ENCODE data around the gene COL27A1. TPM values are rescaled to one million over a fixed set of nuclear protein-coding genes. Genes with fewer than 3 reads are reported as not detected.

COL27A1 gene
- polyA plus RNA-seq, 1 of the 3 experiments (the other 2 are of a cell fraction) = 8.7 TPM

DNA sequence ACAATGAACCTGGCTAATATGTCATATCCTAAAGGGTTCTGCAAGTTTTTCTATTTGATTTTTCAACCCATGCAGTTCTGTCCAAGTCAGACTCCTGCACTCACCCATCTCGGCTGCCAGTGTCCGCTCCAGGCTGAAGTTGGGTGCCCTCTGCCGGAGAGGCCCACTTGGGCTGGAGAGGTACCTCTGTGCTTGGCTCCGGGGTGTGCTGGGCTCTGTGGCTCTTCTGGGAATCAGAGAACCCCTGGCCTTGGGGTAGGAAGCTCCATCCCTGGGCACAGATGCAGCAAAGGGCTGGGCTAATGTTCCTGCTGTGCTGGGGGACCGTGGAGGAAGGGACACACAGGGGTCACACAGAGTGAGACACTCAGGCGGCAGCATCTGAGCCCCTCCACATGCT is 200.5 kb downstream of the COL27A1 start:
- Histone ChIP-seq H3K36me3 (replicated peaks in 1 of 2; ENCODE audit: control insufficient read depth in 1 of 2, insufficient read depth in 2 of 2, low read length in 1 of 2) (no peaks in the 10 kb centered on the region), H2AFZ (ENCODE audit: low read depth) (no peak overlapping the region), H3K4me2 (no peak overlapping the region), H3K4me3 (ENCODE audit: low read depth in 2 of 2, low read length in 1 of 2) (no peak overlapping the region), H3K9ac (no peak overlapping the region), H3K27me3 (ENCODE audit: insufficient read depth) (no peaks in the 10 kb centered on the region), H3K9me3 (no peaks in the 10 kb centered on the region), H4K20me1 (ENCODE audit: insufficient read depth) (no peaks in the 10 kb centered on the region), H3K9me2 (no peaks in the 10 kb centered on the region), H3K27ac (ENCODE audit: low read depth in 2 of 2, low read length in 1 of 2) (no peak overlapping the region), H3K79me2 (ENCODE audit: insufficient read depth) (no peaks in the 10 kb centered on the region), H3K4me1 (ENCODE audit: control insufficient read depth in 1 of 2, insufficient read depth in 2 of 2, low read depth in 1 of 2, low read length in 1 of 2) (no peaks in the 10 kb centered on the region), H3F3A (replicated peaks; ENCODE audit: insufficient read depth) (peaks cover 4% of the 10 kb centered on the region)
- TF ChIP-seq TEAD4 (IDR thresholded peaks at IDR 0.05; ENCODE audit: borderline replicate concordance, insufficient read depth) = no peak
- TF ChIP-seq ELF1 (IDR thresholded peaks at IDR 0.05) = no peak
- TF ChIP-seq NFIC (IDR thresholded peaks at IDR 0.05; ENCODE audit: borderline replicate concordance) = no peak
- TF ChIP-seq, protein P1, sequence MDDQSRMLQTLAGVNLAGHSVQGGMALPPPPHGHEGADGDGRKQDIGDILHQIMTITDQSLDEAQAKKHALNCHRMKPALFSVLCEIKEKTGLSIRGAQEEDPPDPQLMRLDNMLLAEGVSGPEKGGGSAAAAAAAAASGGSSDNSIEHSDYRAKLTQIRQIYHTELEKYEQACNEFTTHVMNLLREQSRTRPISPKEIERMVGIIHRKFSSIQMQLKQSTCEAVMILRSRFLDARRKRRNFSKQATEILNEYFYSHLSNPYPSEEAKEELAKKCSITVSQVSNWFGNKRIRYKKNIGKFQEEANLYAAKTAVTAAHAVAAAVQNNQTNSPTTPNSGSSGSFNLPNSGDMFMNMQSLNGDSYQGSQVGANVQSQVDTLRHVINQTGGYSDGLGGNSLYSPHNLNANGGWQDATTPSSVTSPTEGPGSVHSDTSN (IDR thresholded peaks at IDR 0.05) = no peak
- TF ChIP-seq NRF1 (IDR thresholded peaks at IDR 0.05; ENCODE audit: low read depth, low read length) = no peak
- TF ChIP-seq, protein P2, sequence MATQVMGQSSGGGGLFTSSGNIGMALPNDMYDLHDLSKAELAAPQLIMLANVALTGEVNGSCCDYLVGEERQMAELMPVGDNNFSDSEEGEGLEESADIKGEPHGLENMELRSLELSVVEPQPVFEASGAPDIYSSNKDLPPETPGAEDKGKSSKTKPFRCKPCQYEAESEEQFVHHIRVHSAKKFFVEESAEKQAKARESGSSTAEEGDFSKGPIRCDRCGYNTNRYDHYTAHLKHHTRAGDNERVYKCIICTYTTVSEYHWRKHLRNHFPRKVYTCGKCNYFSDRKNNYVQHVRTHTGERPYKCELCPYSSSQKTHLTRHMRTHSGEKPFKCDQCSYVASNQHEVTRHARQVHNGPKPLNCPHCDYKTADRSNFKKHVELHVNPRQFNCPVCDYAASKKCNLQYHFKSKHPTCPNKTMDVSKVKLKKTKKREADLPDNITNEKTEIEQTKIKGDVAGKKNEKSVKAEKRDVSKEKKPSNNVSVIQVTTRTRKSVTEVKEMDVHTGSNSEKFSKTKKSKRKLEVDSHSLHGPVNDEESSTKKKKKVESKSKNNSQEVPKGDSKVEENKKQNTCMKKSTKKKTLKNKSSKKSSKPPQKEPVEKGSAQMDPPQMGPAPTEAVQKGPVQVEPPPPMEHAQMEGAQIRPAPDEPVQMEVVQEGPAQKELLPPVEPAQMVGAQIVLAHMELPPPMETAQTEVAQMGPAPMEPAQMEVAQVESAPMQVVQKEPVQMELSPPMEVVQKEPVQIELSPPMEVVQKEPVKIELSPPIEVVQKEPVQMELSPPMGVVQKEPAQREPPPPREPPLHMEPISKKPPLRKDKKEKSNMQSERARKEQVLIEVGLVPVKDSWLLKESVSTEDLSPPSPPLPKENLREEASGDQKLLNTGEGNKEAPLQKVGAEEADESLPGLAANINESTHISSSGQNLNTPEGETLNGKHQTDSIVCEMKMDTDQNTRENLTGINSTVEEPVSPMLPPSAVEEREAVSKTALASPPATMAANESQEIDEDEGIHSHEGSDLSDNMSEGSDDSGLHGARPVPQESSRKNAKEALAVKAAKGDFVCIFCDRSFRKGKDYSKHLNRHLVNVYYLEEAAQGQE (IDR thresholded peaks at IDR 0.05; ENCODE audit: low read depth, low read length) = no peak
- TF ChIP-seq SMC3 (IDR thresholded peaks at IDR 0.05; ENCODE audit: low read depth, low read length) = no peak
- POLR2A ChIA-PET = no interaction called here
- DNase-seq = no peak
- WGBS (ENCODE audit: low lambda C conversion rate) = 83% methylated on average over 4 of the region's 6 CpGs
- CTCF ChIA-PET = interaction anchor here (1.1 to 1.2 kb wide), 2 partner anchors 65 to 273 kb away, joined by 3 read pairs; no protein-coding TSS in a partner anchor

DNA sequence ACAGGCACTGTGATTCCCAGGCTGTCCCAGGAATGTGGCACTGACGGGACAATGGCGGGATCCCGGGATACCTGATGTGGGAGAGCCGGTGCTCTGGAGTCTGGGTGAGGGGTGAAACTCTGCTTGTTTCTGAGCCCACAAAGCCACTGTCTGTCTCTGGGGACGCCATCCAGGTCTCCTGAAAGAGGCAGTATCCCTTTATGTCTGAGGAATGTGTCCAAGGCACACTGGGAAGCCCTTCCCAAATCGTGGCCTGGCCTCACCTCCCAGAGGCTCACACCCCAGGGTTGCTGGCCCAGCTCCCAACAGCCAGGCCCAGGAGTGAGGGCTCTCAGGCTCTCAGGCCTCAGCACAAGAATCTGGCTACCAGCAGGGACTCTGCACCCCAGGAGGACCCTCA is 201.5 kb downstream of the COL27A1 start:
- no peaks in the 10 kb centered on the region for H3K27me3 ChIP-seq (ENCODE audit: insufficient read depth)
- ChIA-PET CTCF (interaction anchor here (1.1 to 1.2 kb wide), 2 partner anchors 66 to 274 kb away, joined by 3 read pairs; no protein-coding TSS in a partner anchor), POLR2A (no interaction called here)
- no peaks in the 10 kb centered on the region for H3K9me3 ChIP-seq
- H3K79me2 ChIP-seq (ENCODE audit: insufficient read depth) = no peaks in the 10 kb centered on the region
- H4K20me1 ChIP-seq (ENCODE audit: insufficient read depth) = no peaks in the 10 kb centered on the region
- H3K4me2 ChIP-seq = no peak overlapping the region
- no peak overlapping the region for H3K4me3 ChIP-seq (ENCODE audit: low read depth in 2 of 2, low read length in 1 of 2)
- H3K9ac ChIP-seq = no peak overlapping the region
- H3K9me2 ChIP-seq = no peaks in the 10 kb centered on the region
- H3K27ac ChIP-seq (ENCODE audit: low read depth in 2 of 2, low read length in 1 of 2) = no peak overlapping the region
- WGBS (ENCODE audit: low lambda C conversion rate) = 80% methylated on average over 6 of the region's 6 CpGs
- peaks cover 2% of the 10 kb centered on the region for H3F3A ChIP-seq (replicated peaks; ENCODE audit: insufficient read depth)
- no peaks in the 10 kb centered on the region for H3K4me1 ChIP-seq (ENCODE audit: control insufficient read depth in 1 of 2, insufficient read depth in 2 of 2, low read depth in 1 of 2, low read length in 1 of 2)
- DNase-seq = no peak
- no peaks in the 10 kb centered on the region for H3K36me3 ChIP-seq (replicated peaks in 1 of 2; ENCODE audit: control insufficient read depth in 1 of 2, insufficient read depth in 2 of 2, low read length in 1 of 2)
- H2AFZ ChIP-seq (ENCODE audit: low read depth) = no peak overlapping the region
- TF ChIP-seq, protein P1 (IDR thresholded peaks at IDR 0.05) = no peak
- TF ChIP-seq FOSL2 (IDR thresholded peaks at IDR 0.05; ENCODE audit: borderline replicate concordance, low read depth) (no peak), RCOR1 (IDR thresholded peaks at IDR 0.05; ENCODE audit: low read length) (no peak), YY1 (IDR thresholded peaks at IDR 0.05; ENCODE audit: low read depth) (no peak), JUND (IDR thresholded peaks at IDR 0.05) (no peak), ZBTB33 (IDR thresholded peaks at IDR 0.05; ENCODE audit: borderline replicate concordance, low read depth) (no peak), GABPA (IDR thresholded peaks at IDR 0.05; ENCODE audit: low read depth) (no peak), RFX5 (IDR thresholded peaks at IDR 0.05; ENCODE audit: low read length) (no peak), MXI1 (IDR thresholded peaks at IDR 0.05; ENCODE audit: low read depth, low read length) (no peak)
- TF ChIP-seq, protein P3, sequence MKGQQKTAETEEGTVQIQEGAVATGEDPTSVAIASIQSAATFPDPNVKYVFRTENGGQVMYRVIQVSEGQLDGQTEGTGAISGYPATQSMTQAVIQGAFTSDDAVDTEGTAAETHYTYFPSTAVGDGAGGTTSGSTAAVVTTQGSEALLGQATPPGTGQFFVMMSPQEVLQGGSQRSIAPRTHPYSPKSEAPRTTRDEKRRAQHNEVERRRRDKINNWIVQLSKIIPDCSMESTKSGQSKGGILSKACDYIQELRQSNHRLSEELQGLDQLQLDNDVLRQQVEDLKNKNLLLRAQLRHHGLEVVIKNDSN (IDR thresholded peaks at IDR 0.05; ENCODE audit: borderline replicate concordance, low read depth) = no peak
- TF ChIP-seq, protein P4, sequence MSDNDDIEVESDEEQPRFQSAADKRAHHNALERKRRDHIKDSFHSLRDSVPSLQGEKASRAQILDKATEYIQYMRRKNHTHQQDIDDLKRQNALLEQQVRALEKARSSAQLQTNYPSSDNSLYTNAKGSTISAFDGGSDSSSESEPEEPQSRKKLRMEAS (IDR thresholded peaks at IDR 0.05; ENCODE audit: low read depth) = no peak
- TF ChIP-seq, protein P5, sequence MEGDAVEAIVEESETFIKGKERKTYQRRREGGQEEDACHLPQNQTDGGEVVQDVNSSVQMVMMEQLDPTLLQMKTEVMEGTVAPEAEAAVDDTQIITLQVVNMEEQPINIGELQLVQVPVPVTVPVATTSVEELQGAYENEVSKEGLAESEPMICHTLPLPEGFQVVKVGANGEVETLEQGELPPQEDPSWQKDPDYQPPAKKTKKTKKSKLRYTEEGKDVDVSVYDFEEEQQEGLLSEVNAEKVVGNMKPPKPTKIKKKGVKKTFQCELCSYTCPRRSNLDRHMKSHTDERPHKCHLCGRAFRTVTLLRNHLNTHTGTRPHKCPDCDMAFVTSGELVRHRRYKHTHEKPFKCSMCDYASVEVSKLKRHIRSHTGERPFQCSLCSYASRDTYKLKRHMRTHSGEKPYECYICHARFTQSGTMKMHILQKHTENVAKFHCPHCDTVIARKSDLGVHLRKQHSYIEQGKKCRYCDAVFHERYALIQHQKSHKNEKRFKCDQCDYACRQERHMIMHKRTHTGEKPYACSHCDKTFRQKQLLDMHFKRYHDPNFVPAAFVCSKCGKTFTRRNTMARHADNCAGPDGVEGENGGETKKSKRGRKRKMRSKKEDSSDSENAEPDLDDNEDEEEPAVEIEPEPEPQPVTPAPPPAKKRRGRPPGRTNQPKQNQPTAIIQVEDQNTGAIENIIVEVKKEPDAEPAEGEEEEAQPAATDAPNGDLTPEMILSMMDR (IDR thresholded peaks at IDR 0.05) = no peak
